Measurements from ENCODE around the gene ALPP.

DNA sequence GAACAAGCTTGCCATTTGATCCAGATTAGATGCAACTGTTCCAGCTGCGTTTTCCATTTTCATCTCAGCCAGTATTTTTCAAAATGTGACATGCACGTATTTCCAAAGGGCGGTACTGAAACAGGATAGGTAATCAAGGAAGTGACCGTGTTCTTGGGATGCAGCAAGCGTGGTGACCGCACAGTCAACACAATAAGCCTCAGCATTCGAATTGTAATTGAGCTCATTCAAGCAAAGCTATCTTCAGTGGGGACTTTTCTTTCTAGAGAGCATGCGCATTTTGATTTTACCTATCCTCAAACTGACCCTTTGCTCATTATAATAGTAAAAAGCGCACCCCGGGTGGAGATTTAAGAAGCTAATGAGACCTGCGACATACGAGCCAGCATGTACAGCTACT, 3.4 kb upstream of the ALPP start:
- TF ChIP-seq, protein P1, sequence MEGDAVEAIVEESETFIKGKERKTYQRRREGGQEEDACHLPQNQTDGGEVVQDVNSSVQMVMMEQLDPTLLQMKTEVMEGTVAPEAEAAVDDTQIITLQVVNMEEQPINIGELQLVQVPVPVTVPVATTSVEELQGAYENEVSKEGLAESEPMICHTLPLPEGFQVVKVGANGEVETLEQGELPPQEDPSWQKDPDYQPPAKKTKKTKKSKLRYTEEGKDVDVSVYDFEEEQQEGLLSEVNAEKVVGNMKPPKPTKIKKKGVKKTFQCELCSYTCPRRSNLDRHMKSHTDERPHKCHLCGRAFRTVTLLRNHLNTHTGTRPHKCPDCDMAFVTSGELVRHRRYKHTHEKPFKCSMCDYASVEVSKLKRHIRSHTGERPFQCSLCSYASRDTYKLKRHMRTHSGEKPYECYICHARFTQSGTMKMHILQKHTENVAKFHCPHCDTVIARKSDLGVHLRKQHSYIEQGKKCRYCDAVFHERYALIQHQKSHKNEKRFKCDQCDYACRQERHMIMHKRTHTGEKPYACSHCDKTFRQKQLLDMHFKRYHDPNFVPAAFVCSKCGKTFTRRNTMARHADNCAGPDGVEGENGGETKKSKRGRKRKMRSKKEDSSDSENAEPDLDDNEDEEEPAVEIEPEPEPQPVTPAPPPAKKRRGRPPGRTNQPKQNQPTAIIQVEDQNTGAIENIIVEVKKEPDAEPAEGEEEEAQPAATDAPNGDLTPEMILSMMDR (IDR thresholded peaks at IDR 0.05; ENCODE audit: insufficient read depth, low read length): no peak
- TF ChIP-seq POLR2AphosphoS5 (IDR thresholded peaks at IDR 0.05; ENCODE audit: low read depth): no peak

Data from HL-60 (cell line).